ENCODE measurements around the gene BANP.
"Not testable (repeated sequence)": the region's sequence is repeated elsewhere in the genome, so short reads cannot be mapped to it uniquely, and the experiment has no call there.

BANP gene

GRCh38 chr16:88118376-88118775, 167.1 kb downstream of the BANP start:
- no peak for DNase-seq (ENCODE audit: low read depth in 1 of 2, low spot score in 1 of 2)

GRCh38 chr16:88118852-88119741, 167.9 kb downstream of the BANP start:
- not testable (repeated sequence) for DNase-seq (ENCODE audit: low read depth in 1 of 2, low spot score in 1 of 2)

- not testable (repeated sequence) for DNase-seq (ENCODE audit: low read depth in 1 of 2, low spot score in 1 of 2)
These were observed 168.9 kb downstream of the BANP start for GRCh38 chr16:88119881-88120751.

- DNase-seq (ENCODE audit: low read depth in 1 of 2, low spot score in 1 of 2), result no peak
These were observed 169.6 kb downstream of the BANP start for GRCh38 chr16:88120812-88121211.

GRCh38 chr16:88121391-88121790, 170.2 kb downstream of the BANP start:
- DNase-seq (ENCODE audit: low read depth in 1 of 2, low spot score in 1 of 2), result not testable (repeated sequence)

GRCh38 chr16:88121886-88122580, 170.8 kb downstream of the BANP start:
- no peak for DNase-seq (ENCODE audit: low read depth in 1 of 2, low spot score in 1 of 2)
